ENCODE results near the gene TTC21A. TPM values are rescaled to one million over a fixed set of nuclear protein-coding genes. Genes with fewer than 3 reads are reported as not detected.

The TTC21A gene
- polyA plus RNA-seq, 1 donor (not counting 4 experiments of a cell fraction or from before 2014, with no cell fraction given) = 1.3 TPM

DNA sequence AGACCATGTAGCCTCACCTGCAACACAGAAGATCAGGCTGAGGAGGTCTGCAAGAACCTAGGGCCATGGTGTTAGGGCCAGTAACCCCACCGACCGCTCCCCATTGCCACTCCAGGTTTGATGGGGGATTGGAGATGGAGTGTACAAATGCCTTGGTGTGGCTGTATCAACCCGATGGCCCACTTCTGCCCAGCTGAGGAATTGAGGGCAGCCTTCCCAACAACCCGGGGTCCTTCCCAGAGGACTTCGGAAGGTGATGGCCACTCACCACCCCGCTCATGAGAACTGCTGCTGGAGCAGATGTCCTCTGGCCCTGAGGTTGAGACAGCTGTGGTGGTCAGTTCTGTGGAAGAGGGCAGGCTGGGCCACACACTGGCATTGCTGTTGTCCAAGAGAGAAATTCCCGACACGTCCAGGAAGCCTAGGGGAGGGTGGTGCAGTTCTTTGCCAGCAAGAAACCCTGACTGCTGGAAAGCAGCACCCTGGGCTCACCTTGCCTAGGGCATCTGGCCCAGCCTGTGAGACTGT is 8.9 kb upstream of the TTC21A start:
- DNase-seq (ENCODE audit: low read depth, low spot score) = no peak
- Histone ChIP-seq H3K9me1 (ENCODE audit: control insufficient read depth, extremely low read depth, insufficient read depth, low read length) (peaks cover 2% of the 10 kb centered on the region), H3K9me3 (ENCODE audit: control insufficient read depth, low read depth, low read length) (no peaks in the 10 kb centered on the region), H3K4me3 (ENCODE audit: control insufficient read depth in 2 of 3, extremely low read depth in 1 of 3, insufficient read depth in 2 of 3, low read depth in 1 of 3, low read length in 3 of 3) (no peak overlapping the region), H3K4me1 (ENCODE audit: control insufficient read depth, extremely low read depth, insufficient read depth, low read length) (no peaks in the 10 kb centered on the region), H4K20me1 (ENCODE audit: control insufficient read depth, extremely low read depth, insufficient read depth, low read length) (peaks cover 5% of the 10 kb centered on the region), H2AFZ (ENCODE audit: control insufficient read depth, low read length) (no peak overlapping the region), H3K27ac (ENCODE audit: control insufficient read depth, insufficient read depth, low read length) (no peak overlapping the region), H3K79me2 (ENCODE audit: control insufficient read depth, insufficient read depth, low read length) (peaks cover 6% of the 10 kb centered on the region), H3K9ac (ENCODE audit: control insufficient read depth, extremely low read depth, insufficient read depth, low read length) (no peak overlapping the region), H3K36me3 (ENCODE audit: control insufficient read depth in 2 of 2, extremely low read depth in 1 of 2, insufficient read depth in 2 of 2, low read length in 2 of 2) (peaks cover 31 to 35% of the 10 kb centered on the region in 2 experiments), H3K27me3 (ENCODE audit: control insufficient read depth, extremely low read depth, insufficient read depth, low read length) (no peaks in the 10 kb centered on the region), H3K4me2 (ENCODE audit: control insufficient read depth, extremely low read depth, insufficient read depth, low read depth, low read length) (no peak overlapping the region)
- TF ChIP-seq CTCF (optimal IDR thresholded peaks at IDR 0.05 in 1 of 3, IDR thresholded peaks at IDR 0.05 in 1 of 3, conservative IDR thresholded peaks at IDR 0.05 in 1 of 3; ENCODE audit: extremely low read depth in 1 of 3, insufficient read depth in 2 of 3, low read length in 3 of 3) = no peak
- TF ChIP-seq EZH2 (IDR thresholded peaks at IDR 0.05; ENCODE audit: low read length) = no peak
- no peak for FAIRE-seq
- dilution Hi-C loops (cut with MboI; ENCODE audit: extremely low pct_ligation_motif_present, low sequenced_read_pairs) = no loop called here

DNA sequence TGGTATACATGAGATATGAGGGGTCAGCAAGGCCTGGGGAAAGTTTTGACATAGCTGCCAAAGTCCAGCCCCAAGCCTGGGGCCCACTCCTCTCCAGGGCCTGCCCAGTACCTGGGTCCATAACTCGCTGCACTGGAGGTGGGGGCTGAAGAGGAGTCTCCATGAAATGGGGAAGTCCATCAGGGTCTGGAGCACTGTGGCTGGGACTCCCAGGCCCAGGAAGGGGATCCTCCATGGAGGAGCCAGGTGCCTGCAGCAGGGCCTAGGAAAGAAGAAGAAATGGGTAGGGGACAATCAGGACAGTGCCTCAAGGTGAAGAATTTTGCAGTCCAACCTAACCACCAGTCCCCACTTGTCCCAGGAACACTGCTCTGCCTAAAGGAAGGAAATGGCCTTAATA is 8.2 kb upstream of the TTC21A start:
- Histone ChIP-seq H4K20me1 (ENCODE audit: control insufficient read depth, extremely low read depth, insufficient read depth, low read length) (peaks cover 10% of the 10 kb centered on the region), H3K27ac (ENCODE audit: control insufficient read depth, insufficient read depth, low read length) (no peak overlapping the region), H3K36me3 (ENCODE audit: control insufficient read depth in 2 of 2, extremely low read depth in 1 of 2, insufficient read depth in 2 of 2, low read length in 2 of 2) (peaks cover 31 to 32% of the 10 kb centered on the region in 2 experiments), H3K4me3 (ENCODE audit: control insufficient read depth in 2 of 3, extremely low read depth in 1 of 3, insufficient read depth in 2 of 3, low read depth in 1 of 3, low read length in 3 of 3) (no peak overlapping the region), H3K79me2 (ENCODE audit: control insufficient read depth, insufficient read depth, low read length) (peaks cover 13% of the 10 kb centered on the region), H3K9me3 (ENCODE audit: control insufficient read depth, low read depth, low read length) (no peaks in the 10 kb centered on the region), H3K27me3 (ENCODE audit: control insufficient read depth, extremely low read depth, insufficient read depth, low read length) (no peaks in the 10 kb centered on the region), H3K4me1 (ENCODE audit: control insufficient read depth, extremely low read depth, insufficient read depth, low read length) (no peaks in the 10 kb centered on the region), H3K9ac (ENCODE audit: control insufficient read depth, extremely low read depth, insufficient read depth, low read length) (no peak overlapping the region), H3K4me2 (ENCODE audit: control insufficient read depth, extremely low read depth, insufficient read depth, low read depth, low read length) (no peak overlapping the region), H2AFZ (ENCODE audit: control insufficient read depth, low read length) (no peak overlapping the region), H3K9me1 (ENCODE audit: control insufficient read depth, extremely low read depth, insufficient read depth, low read length) (peaks cover 2% of the 10 kb centered on the region)
- dilution Hi-C loops (cut with MboI; ENCODE audit: extremely low pct_ligation_motif_present, low sequenced_read_pairs) = no loop called here
- FAIRE-seq (no peak), DNase-seq (ENCODE audit: low read depth, low spot score) (no peak)
- TF ChIP-seq EZH2 (IDR thresholded peaks at IDR 0.05; ENCODE audit: low read length) = no peak
- no peak for TF ChIP-seq CTCF (optimal IDR thresholded peaks at IDR 0.05 in 1 of 3, IDR thresholded peaks at IDR 0.05 in 1 of 3, conservative IDR thresholded peaks at IDR 0.05 in 1 of 3; ENCODE audit: extremely low read depth in 1 of 3, insufficient read depth in 2 of 3, low read length in 3 of 3)
